Left lung (tissue), 10 donors: ENCODE measurements around the gene RNF207. TPM values are rescaled to one million over a fixed set of nuclear protein-coding genes. Genes with fewer than 3 reads are reported as not detected.

ENCODE experiments used
- ATAC-seq: fragments of 200-7000 bp; cut with Tn5 transposase; one replicate; pipeline ENCODE4 v1.9.1; 2020; ENCODE audit warnings: moderate library complexity
- DNase-seq, 4 donors: peaks; one replicate each; pipeline ENCODE4 v3.0.0-alpha.2; 2013 to 2020
- H3K27ac ChIP-seq, 2 donors: fragments of 200-600 bp; sonication (generic) in 1 of 2; one replicate each; pipeline versions ENCODE4 v1.5.0 to v1.8.0; 2020 to 2021
- H3K27me3 ChIP-seq, 2 donors: fragments of 200-600 bp; sonication (generic) in 1 of 2; one replicate each; pipeline versions ENCODE4 v1.5.0 to v1.8.0; 2020 to 2021
- H3K36me3 ChIP-seq, 2 donors: fragments of 200-600 bp; sonication (generic) in 1 of 2; one replicate each; pipeline versions ENCODE4 v1.5.0 to v1.8.0; 2020 to 2021
- H3K4me1 ChIP-seq, 2 donors: fragments of 200-600 bp; one replicate each; pipeline ENCODE4 v1.8.0; 2021
- H3K4me3 ChIP-seq, 2 donors: fragments of 200-600 bp; sonication (generic) in 1 of 2; one replicate each; pipeline versions ENCODE4 v1.5.0 to v1.8.0; 2020 to 2021; ENCODE audit warnings: mild to moderate bottlenecking in 1 of 2
- H3K9me3 ChIP-seq, 2 donors: fragments of 200-600 bp; sonication (generic) in 1 of 2; one replicate each; pipeline versions ENCODE4 v1.5.0 to v1.8.0; 2020 to 2021
- CTCF ChIP-seq, 2 donors: fragments of 200-600 bp; sonication (generic) in 1 of 2; IDR thresholded peaks; one replicate each; pipeline versions ENCODE4 v1.5.0 to v1.8.0; 2021; ENCODE audit warnings: antibody characterized with exemption in 2 of 2
- intact Hi-C, 2 donors: fragments of 100-400 bp; cut with DNase I; formaldehyde crosslinking; loops; one replicate each; pipeline versions ENCODE4 v1.11.2 to v1.14.2; 2022
- polyA plus RNA-seq, 6 donors: library from polyadenylated mRNA; unstranded; fragments of 120-200 nt; gene quantifications; one replicate each; pipeline ENCODE4 v1.2.1, GENCODE V29; 2013; ENCODE audit not compliant: insufficient read length in 6 of 6
- total RNA-seq, 2 donors: library from RNA; stranded (reverse); fragmentation: NEBNext Ultra II Directional; extraction: Animal tissue kit (Norgen Biotek cat#: 25700); gene quantifications; one replicate each; pipeline ENCODE4 v1.2.1, GENCODE V29; 2021
- donor health status: DM: no; HTN: yes; CAD: no.
- donor health status: DM: no; HTN: no; CAD: no.

RNF207 gene
- total and polyA plus RNA-seq, 8 donors: 10.7 to 16.3 (median 13.1) TPM

GRCh38 chr1:6162341-6162740 lies 43.6 kb upstream of the RNF207 start:
- ATAC-seq (no peak), DNase-seq (peak in 1 of 4 donors; percentile 34)
- Histone ChIP-seq H3K4me1 (no peaks in the 10 kb centered on the region), H3K27me3 (peaks cover 4 to 69% of the 10 kb centered on the region in 2 donors), H3K36me3 (no peaks in the 10 kb centered on the region), H3K27ac (no peak overlapping the region), H3K4me3 (no peak overlapping the region), H3K9me3 (no peaks in the 10 kb centered on the region)
- TF ChIP-seq CTCF (IDR thresholded peaks at IDR 0.05): no peak
- intact Hi-C loops: no loop called here

DNA sequence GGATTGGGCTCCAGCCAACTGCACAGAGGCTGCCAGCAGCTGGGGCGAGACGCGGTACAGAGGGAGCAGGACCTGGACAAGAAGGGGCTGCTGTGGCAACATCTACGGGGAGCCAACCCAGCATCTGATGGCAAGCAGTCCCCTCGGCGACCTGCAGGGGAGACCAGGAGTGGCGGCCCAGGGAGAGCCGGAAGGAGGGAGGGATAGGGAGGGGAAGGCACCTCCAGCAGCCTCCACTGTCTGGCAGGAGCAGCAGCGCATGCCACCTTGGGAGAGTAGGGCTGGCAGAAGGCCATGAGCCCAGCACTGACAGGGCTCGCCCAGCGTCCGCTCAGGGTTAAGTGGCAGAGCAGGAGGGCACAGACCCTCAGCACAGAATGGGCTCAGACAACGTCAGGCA lies 43.1 kb upstream of the RNF207 start:
- Histone ChIP-seq H3K4me3 (no peak overlapping the region), H3K27me3 (peaks cover 4 to 64% of the 10 kb centered on the region in 2 donors), H3K9me3 (no peaks in the 10 kb centered on the region), H3K4me1 (no peaks in the 10 kb centered on the region), H3K36me3 (no peaks in the 10 kb centered on the region), H3K27ac (no peak overlapping the region)
- no peak for TF ChIP-seq CTCF (IDR thresholded peaks at IDR 0.05)
- DNase-seq: peak in 1 of 4 donors; percentile 60
- ATAC-seq: no peak
- intact Hi-C loops: no loop called here

DNA sequence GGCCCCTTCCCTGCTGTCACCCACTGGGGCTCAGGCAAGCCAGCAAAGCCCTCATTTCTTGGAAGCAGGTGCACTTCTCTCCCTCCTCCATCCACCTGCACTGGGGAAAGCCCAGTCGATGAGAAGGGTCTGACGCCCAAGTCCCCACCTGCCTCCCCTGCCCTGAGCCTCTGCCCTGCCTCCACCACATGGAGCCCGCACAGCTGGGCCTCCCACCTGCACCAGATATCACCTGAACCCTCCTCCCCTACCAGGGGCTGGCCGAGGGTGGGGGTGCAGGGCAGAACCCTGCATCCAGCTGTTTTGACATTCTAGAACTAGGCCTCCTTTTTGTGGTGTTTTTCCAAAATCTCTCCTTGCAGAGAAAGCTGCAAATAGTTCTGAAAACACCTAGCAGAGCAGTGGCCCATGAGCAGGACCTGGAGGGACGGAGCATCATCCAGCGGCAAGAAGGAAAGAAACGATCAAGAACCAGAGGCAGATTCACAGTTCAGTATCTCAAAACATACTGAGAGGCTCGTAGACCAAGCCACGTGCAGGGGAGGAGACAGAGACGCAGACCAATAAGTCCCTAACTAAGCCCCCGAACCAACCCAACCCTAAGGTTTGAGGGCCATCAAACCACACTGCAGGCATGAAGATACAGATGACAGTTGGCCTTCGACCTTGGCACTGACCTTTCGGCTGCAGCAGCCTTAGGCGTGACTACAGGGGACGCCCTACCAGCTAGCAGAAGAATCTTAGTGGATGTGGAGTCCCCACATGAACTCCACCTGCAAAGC lies 42.5 kb upstream of the RNF207 start:
- no peak for TF ChIP-seq CTCF (IDR thresholded peaks at IDR 0.05)
- ATAC-seq: no peak
- Histone ChIP-seq H3K36me3 (no peaks in the 10 kb centered on the region), H3K9me3 (no peaks in the 10 kb centered on the region), H3K27me3 (peaks cover 4 to 63% of the 10 kb centered on the region in 2 donors), H3K4me1 (no peaks in the 10 kb centered on the region), H3K27ac (no peak overlapping the region), H3K4me3 (no peak overlapping the region)
- DNase-seq: peak in 1 of 4 donors; percentile 57
- intact Hi-C loops: no loop called here

- Histone ChIP-seq H3K4me1 (no peaks in the 10 kb centered on the region), H3K27ac (no peak overlapping the region), H3K36me3 (no peaks in the 10 kb centered on the region), H3K9me3 (no peaks in the 10 kb centered on the region), H3K27me3 (peaks cover 4 to 65% of the 10 kb centered on the region in 2 donors), H3K4me3 (no peak overlapping the region)
- TF ChIP-seq CTCF (IDR thresholded peaks at IDR 0.05): no peak
- DNase-seq: peak in 1 of 4 donors; percentile 28
- intact Hi-C loops: no loop called here
- no peak for ATAC-seq
These were observed 41.8 kb upstream of the RNF207 start for GRCh38 chr1:6163973-6164617.

GRCh38 chr1:6165027-6165426 lies 40.9 kb upstream of the RNF207 start:
- H3K27ac ChIP-seq: no peak overlapping the region

More at GRCh38 chr1:6165027-6165426, 40.9 kb upstream of the RNF207 start:
- Histone ChIP-seq H3K4me3 (no peak overlapping the region), H3K36me3 (no peaks in the 10 kb centered on the region), H3K9me3 (no peaks in the 10 kb centered on the region), H3K27me3 (peaks cover 4 to 67% of the 10 kb centered on the region in 2 donors), H3K4me1 (no peaks in the 10 kb centered on the region)
- intact Hi-C loops: no loop called here
- DNase-seq (peak in 1 of 4 donors; percentile 35), ATAC-seq (no peak)
- TF ChIP-seq CTCF (IDR thresholded peaks at IDR 0.05): no peak
